ENCODE measurements around the gene MSRB1.

GRCh38 chr16:1976216-1976520 lies 33.2 kb upstream of the MSRB1 start:
- no peak for TF ChIP-seq CTCF (conservative IDR thresholded peaks at IDR 0.05; ENCODE audit: low read length)
- TF ChIP-seq EZH2phosphoT487 (IDR thresholded peaks at IDR 0.05; ENCODE audit: borderline replicate concordance): no peak
